GM12878 (cell line): ENCODE data around the gene ATN1. TPM values are rescaled to one million over a fixed set of nuclear protein-coding genes. Genes with fewer than 3 reads are reported as not detected.
A peak's percentile ranks its signal among the peaks of the same experiment; 100 is the strongest.

Source experiments
- ATAC-seq: fragments of 200-7000 bp; cut with Tn5 transposase; 3 replicates; pipeline ENCODE4 v1.9.1; 2020; ENCODE audit warnings: mild to moderate bottlenecking, moderate library complexity
- BruUV-seq: library from RNA; stranded (reverse); fragments of 400-500 nt; replicated peaks from 2 replicates; lab custom pipeline; 2021; lab: Mats Ljungman, UMichigan
- CTCF ChIA-PET: fragments of 300-600 bp; sonication (Branson Sonifier 250); formaldehyde crosslinking; extraction: SDS; loops from one replicate; lab custom pipeline; 2021; ENCODE audit warnings: inconsistent platforms; lab: Yijun Ruan, JAX
- POLR2A ChIA-PET: fragments of 350-600 bp; formaldehyde crosslinking; extraction: SDS; loops from one replicate; lab custom pipeline; 2021; ENCODE audit warnings: inconsistent platforms; lab: Charles Lee
- RAD21 ChIA-PET: fragments of 300-600 bp; sonication (Branson Sonifier 250); formaldehyde crosslinking; loops from one replicate; lab custom pipeline; 2023; ENCODE audit warnings: antibody characterized with exemption; ENCODE audit not compliant: unreplicated experiment; lab: Charles Lee
- SMC1A ChIA-PET: fragments of 300-600 bp; sonication (Branson Sonifier 250); formaldehyde crosslinking; loops from one replicate; lab custom pipeline; 2023; ENCODE audit not compliant: unreplicated experiment, uncharacterized antibody; lab: Charles Lee
- DNase-seq: peaks from one replicate; pipeline ENCODE4 v3.0.0-alpha.2; 2011; ENCODE audit warnings: low read depth, low spot score
- FAIRE-seq: peaks from 3 replicates; lab custom pipeline; 2011; peaks lifted over from hg19 to GRCh38; lab: Jason Lieb, UNC
- H2AFZ ChIP-seq: 2 replicates; pipeline ENCODE4 v1.6.0; 2011; ENCODE audit warnings: low read depth, low read length, control low read depth; ENCODE audit not compliant: control insufficient read depth
- H3K27ac ChIP-seq: 2 replicates; pipeline ENCODE4 v1.5.1; 2011; ENCODE audit warnings: control low read depth; ENCODE audit not compliant: control insufficient read depth, insufficient read depth
- H3K27me3 ChIP-seq, 2 experiments: replicated peaks in 1 of 2; 2 replicates each; pipeline versions ENCODE4 v1.6.0 to v1.6.1; 2011; ENCODE audit warnings: low read length in 1 of 2; ENCODE audit not compliant: control insufficient read depth in 2 of 2, insufficient read depth in 2 of 2
- H3K36me3 ChIP-seq, 2 experiments: 2 replicates each; pipeline ENCODE4 v1.5.1; 2011; ENCODE audit warnings: low read length in 1 of 2; ENCODE audit not compliant: control insufficient read depth in 2 of 2, insufficient read depth in 2 of 2
- H3K4me1 ChIP-seq: 2 replicates; pipeline ENCODE4 v1.6.1; 2011; ENCODE audit warnings: mild to moderate bottlenecking, low read length, moderate library complexity, mixed read lengths; ENCODE audit not compliant: control insufficient read depth, insufficient read depth
- H3K4me2 ChIP-seq: 2 replicates; pipeline ENCODE4 v1.6.0; 2011; ENCODE audit warnings: control low read depth; ENCODE audit not compliant: control insufficient read depth, insufficient read depth
- H3K4me3 ChIP-seq: fragments of 200-600 bp; sonication (generic); 2 replicates; pipeline ENCODE4 v1.5.1; 2016
- H3K79me2 ChIP-seq: 2 replicates; pipeline ENCODE4 v1.6.0; 2011; ENCODE audit warnings: low read length; ENCODE audit not compliant: control insufficient read depth, insufficient read depth
- H3K9ac ChIP-seq: 2 replicates; pipeline ENCODE4 v1.8.0; 2011; ENCODE audit warnings: low read length, control low read depth, mixed read lengths; ENCODE audit not compliant: control insufficient read depth, insufficient read depth
- H3K9me3 ChIP-seq: replicated peaks from 3 replicates; pipeline ENCODE4 v1.5.1; 2011; ENCODE audit warnings: mild to moderate bottlenecking, low read length; ENCODE audit not compliant: control insufficient read depth, insufficient read depth
- H4K20me1 ChIP-seq: 2 replicates; pipeline ENCODE4 v1.6.0; 2011; ENCODE audit not compliant: control insufficient read depth, insufficient read depth
- ATF2 ChIP-seq: IDR thresholded peaks from 2 replicates; pipeline ENCODE4 v1.6.1; 2012; ENCODE audit warnings: low read length, inconsistent platforms
- FOXM1 ChIP-seq: IDR thresholded peaks from 2 replicates; pipeline ENCODE4 v1.6.1; 2012; ENCODE audit warnings: low read depth, mild to moderate bottlenecking, inconsistent platforms, low read length, moderate library complexity
- POLR2A ChIP-seq: IDR thresholded peaks from 2 replicates; pipeline ENCODE4 v1.6.1; 2011; ENCODE audit warnings: low read depth, mild to moderate bottlenecking, low read length
- SMAD1 ChIP-seq: fragments of 450-650 bp; IDR thresholded peaks from 2 replicates; pipeline ENCODE4 v1.6.1; 2018; ENCODE audit warnings: mild to moderate bottlenecking, low read depth; ENCODE audit not compliant: partially characterized antibody
- SMAD5 ChIP-seq: IDR thresholded peaks from 2 replicates; pipeline ENCODE4 v1.6.1; 2016; ENCODE audit warnings: antibody characterized with exemption, low read depth
- USF1 ChIP-seq: IDR thresholded peaks from 2 replicates; pipeline ENCODE4 v1.6.1; 2011; ENCODE audit warnings: borderline replicate concordance, low read depth, mild to moderate bottlenecking, moderate library complexity, mixed read lengths, low read length; ENCODE audit not compliant: insufficient read depth; ENCODE audit errors: extremely low read length
- WGBS: methylation state at CpG from one replicate; pipeline ENCODE4 v1.1.6; 2016; ENCODE audit warnings: low lambda C conversion rate; ENCODE audit not compliant: insufficient replicate concordance, insufficient coverage; ENCODE audit errors: missing lambda C conversion rate; 5-methylcytosine and 5-hydroxymethylcytosine counted together
- in situ Hi-C: fragments of 300-500 bp; cut with MboI; formaldehyde crosslinking; loops from 9 replicates; pipeline ENCODE4 v1.14.3; 2018; ENCODE audit warnings: mixed read lengths
- intact Hi-C: fragments of 100-400 bp; cut with micrococcal nuclease; formaldehyde crosslinking; loops from one replicate; pipeline ENCODE4 v1.14.2; 2022; ENCODE audit not compliant: unreplicated experiment
- polyA plus RNA-seq, 11 experiments: library from polyadenylated mRNA; depleted of rRNA in 4 of 11; unstranded in 6 of 11; stranded (reverse) in 5 of 11; fragments of >200 nt; fragmentation: Nextera tagmentation in 4 of 11; fragmentation: Illumina TruSeq in 1 of 11; extraction: Ambion mirVana in 4 of 11; extraction: Trizol in 1 of 11; gene quantifications; 1 replicate in 1 of 11; 2 replicates in 10 of 11; pipeline versions ENCODE4 v1.2.1 to v1.2.3, GENCODE V29; 2011 to 2016; ENCODE audit warnings: inconsistent platforms in 2 of 11, missing spikeins in 2 of 11, low read depth in 1 of 11
- total RNA-seq, 4 experiments: library from RNA; depleted of rRNA in 3 of 4; stranded (reverse); fragments of >200 nt in 3 of 4; fragmentation: Illumina TruSeq in 1 of 4; extraction: Trizol in 1 of 4; gene quantifications; 2 replicates each; pipeline versions ENCODE4 v1.2.1 to v1.2.3, GENCODE V29; 2013 to 2021

Gene ATN1
- total and polyA plus RNA-seq, 10 of the 15 experiments (the other 5 are each of a cell fraction or from before 2014, with no cell fraction given) = 0.08 to 44.5 (median 5.0) TPM

- POLR2A ChIA-PET = interaction anchor here (0.9 to 1.9 kb wide), 2 partner anchors 29 to 44 kb away, joined by 3 to 7 read pairs; partner anchors contain the start of gene LPCAT3
- Histone ChIP-seq H3K27me3 (no peaks in the 10 kb centered on the region), H3K4me3 (no peak overlapping the region), H3K79me2 (peaks cover 39% of the 10 kb centered on the region), H3K4me1 (peaks cover 20% of the 10 kb centered on the region), H3K27ac (no peak overlapping the region), H3K36me3 (peaks cover 23 to 37% of the 10 kb centered on the region in 2 experiments), H3K4me2 (no peak overlapping the region; the same call in 1 of the 2 replicates), H4K20me1 (no peaks in the 10 kb centered on the region; the same call in 1 of the 2 replicates), H3K9me3 (no peaks in the 10 kb centered on the region), H3K9ac (no peak overlapping the region), H2AFZ (no peak overlapping the region)
- in situ Hi-C loops (loop anchor here (25.0 kb wide), 1 partner anchor 1663 kb away; no protein-coding TSS in a partner anchor), intact Hi-C loops (loop anchor here (5.0 kb wide), 2 partner anchors 43 to 118 kb away; partner anchors contain the start of genes C1R and LPCAT3)
- DNase-seq = no peak
- CTCF ChIA-PET = interaction anchor here (0.8 to 2.5 kb wide), 5 partner anchors 44 to 139 kb away, joined by 3 to 13 read pairs (median 4); partner anchors contain the start of genes C1RL and LPCAT3
- RAD21 ChIA-PET = interaction anchor here (1.3 kb wide), 1 partner anchor 30 kb away, joined by 4 read pairs; the partner anchor contains the start of genes C12orf57 and RNU7-1
- BruUV-seq = no TSS peak
- no peak for FAIRE-seq
- SMC1A ChIA-PET = interaction anchor here (1.2 to 1.4 kb wide), 3 partner anchors 27 to 137 kb away, joined by 3 to 6 read pairs (median 4); partner anchors contain the start of gene C1RL
- no peak for TF ChIP-seq USF1
- TF ChIP-seq ATF2 = no peak
- TF ChIP-seq FOXM1 = no peak
- no peak for TF ChIP-seq SMAD1
- TF ChIP-seq POLR2A = 0 out of 2 replicates have a peak, but pooled peaks have one; percentile 26
- TF ChIP-seq SMAD5 = peak; percentile 47; the same call in 1 of the 2 replicates
- no peak for ATAC-seq
- 57% methylated on average over 6 of the region's 6 CpGs for WGBS
Observed at GRCh38 chr12:6974180-6974579, 46.4 kb downstream of the ATN1 start.
